HG03045 (cell line): ENCODE results near the gene RNASE3.
A peak's percentile ranks its signal among the peaks of the same experiment; 100 is the strongest.
"Not testable (repeated sequence)": the region's sequence is repeated elsewhere in the genome, so short reads cannot be mapped to it uniquely, and the experiment has no call there.

Experiments used
- ATAC-seq: cut with Tn5 transposase; IDR thresholded peaks from one replicate; pipeline ENCODE4 v1.9.1; 2021; ENCODE audit warnings: mild to moderate bottlenecking, moderate library complexity; ENCODE audit not compliant: unreplicated experiment

Gene RNASE3

DNA sequence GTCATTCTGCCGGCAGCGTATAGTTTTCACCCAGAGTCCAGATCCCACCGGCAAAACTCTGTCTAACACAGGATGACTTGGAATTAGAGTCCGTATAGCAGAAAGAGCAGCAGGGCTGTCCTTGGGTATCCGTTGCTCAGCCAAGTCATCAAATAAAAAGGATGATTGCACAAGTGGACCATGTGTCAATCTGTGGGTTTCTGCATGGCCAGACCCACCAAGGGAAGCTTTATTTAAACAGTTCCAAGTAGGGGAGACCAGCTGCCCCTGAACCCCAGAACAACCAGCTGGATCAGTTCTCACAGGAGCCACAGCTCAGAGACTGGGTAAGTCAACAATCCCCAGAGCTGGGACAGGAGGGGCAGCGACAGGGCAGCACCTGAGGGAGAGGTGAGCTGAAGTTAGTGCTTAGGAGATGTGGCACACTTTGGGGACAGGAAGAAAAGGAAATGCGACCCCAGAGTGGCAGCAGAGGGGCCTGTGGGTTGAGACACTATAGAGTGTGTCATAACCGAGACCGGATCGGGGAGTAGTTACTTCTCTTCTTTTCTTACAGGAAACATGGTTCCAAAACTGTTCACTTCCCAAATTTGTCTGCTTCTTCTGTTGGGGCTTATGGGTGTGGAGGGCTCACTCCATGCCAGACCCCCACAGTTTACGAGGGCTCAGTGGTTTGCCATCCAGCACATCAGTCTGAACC is at the start of gene RNASE3:
RNASE3 (plus strand) TSS at position 260 of the 700 bp plus-strand sequence; CDS start at position 562, 302 bp downstream.
- not testable (repeated sequence) for ATAC-seq

DNA sequence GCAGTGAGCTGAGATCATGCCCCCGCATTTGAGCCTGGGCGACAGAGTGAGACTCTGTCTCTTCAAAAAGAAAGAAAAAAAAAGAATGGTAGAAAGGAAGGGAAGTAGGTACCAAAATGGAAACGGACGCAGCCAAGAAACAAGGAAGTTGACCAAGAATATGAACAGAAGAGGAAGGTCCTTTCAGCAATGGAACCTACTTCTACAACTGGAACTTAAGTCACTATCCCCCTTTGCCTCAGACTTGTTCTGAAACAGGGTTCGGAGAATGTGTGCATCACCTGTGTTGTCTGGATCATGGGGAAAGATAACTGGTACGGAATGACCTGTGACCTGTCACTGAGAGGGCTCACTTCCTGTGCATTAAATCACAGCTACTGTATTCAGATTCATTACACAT is 44.6 kb upstream of the RNASE3 start:
- ATAC-seq, result no peak

GRCh38 chr14:20848316-20848954 is 42.8 kb upstream of the RNASE3 start:
- no peak for ATAC-seq

- no peak for ATAC-seq
Observed at GRCh38 chr14:20848955-20849570, 42.1 kb upstream of the RNASE3 start.

- no peak for ATAC-seq
Observed at GRCh38 chr14:20853042-20853441, 38.1 kb upstream of the RNASE3 start.

DNA sequence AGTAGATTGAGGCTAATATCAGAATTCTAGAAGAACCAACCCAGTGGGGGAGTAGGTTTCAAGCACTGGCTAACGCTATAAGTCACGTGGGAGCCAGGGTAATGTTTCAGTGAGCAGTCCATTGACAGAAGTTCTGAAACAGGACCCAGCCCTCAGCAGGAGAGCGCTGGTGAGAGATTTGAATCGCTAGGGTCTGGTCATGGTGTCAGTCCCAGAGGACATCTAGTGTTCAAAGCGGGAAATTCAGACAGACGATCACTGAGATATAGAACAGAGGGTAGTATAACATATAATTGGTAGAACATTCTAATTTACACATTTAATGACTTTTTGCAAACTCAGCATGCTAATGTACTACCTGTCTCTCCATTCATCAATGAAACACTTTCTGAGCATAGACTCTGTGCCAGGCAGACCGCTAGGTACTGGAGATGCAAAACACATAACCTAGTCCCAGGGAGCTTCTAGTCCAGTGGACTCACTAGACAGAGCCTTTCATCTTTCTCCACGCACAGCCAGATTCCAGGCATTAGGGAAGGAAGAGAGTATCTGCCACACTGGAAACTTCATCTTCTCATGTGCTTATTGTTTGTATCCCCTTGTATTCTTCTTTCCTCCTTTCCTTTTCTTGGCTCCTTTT is 35.4 kb upstream of the RNASE3 start:
- ATAC-seq, result peak; percentile 66

DNA sequence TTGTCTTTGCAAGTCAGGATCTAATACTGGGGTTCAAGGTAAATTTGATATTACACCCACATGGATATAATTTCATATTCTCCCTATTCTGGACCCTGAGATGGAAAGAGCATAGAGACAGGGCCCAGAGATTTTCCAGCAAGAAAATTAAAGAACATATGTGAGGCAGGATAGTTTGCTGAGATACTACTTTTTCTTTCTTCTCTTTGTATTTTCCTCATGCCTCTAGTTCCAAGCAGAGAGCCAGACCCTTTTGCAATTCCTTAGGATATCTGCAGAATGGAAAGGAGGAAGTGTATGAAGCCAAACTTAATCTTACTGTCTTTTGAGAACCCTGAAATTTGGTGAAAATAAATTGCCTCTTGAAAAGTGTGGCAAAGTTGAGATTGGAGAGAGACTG is 34.0 kb upstream of the RNASE3 start:
- no peak for ATAC-seq

GRCh38 chr14:20857630-20858261 is 33.4 kb upstream of the RNASE3 start:
- no peak for ATAC-seq

DNA sequence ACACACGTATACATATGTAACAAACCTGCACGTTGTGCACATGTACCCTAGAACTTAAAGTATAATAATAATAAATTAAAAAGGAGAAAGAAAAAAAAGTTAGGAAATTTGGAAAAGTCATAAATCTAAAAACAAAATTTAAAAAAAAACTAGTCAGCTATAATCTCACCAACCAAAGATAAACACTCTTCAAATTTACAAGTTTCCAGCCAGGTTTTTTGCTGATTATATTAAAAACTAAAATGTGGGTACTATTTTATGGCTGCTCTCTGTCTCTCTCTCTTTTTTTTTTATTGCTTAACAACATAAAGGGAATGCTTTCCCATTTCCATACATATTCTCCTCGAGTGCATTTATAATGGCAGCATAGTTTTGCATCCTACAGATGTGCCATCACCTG is 25.0 kb upstream of the RNASE3 start:
- ATAC-seq, result no peak

DNA sequence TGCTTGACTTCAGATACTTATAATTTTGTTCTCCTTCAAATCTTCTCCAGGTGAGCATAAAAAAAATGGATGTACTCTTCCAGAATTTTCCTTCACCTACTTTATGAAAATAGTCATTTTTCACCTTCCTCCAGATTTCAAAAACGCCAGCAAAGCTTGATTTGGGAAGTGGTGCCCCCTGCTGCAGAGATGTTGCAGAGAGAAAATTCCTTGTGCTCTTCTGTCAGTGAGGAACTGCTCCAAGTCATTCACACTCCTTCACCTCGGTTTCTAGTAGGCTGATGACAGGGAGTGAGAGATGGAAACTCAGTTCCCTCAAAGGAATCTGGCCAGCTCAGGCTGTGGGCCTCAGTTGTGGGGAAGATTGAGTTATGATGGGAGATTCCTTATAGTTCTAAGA is 24.2 kb upstream of the RNASE3 start:
- ATAC-seq, result no peak

DNA sequence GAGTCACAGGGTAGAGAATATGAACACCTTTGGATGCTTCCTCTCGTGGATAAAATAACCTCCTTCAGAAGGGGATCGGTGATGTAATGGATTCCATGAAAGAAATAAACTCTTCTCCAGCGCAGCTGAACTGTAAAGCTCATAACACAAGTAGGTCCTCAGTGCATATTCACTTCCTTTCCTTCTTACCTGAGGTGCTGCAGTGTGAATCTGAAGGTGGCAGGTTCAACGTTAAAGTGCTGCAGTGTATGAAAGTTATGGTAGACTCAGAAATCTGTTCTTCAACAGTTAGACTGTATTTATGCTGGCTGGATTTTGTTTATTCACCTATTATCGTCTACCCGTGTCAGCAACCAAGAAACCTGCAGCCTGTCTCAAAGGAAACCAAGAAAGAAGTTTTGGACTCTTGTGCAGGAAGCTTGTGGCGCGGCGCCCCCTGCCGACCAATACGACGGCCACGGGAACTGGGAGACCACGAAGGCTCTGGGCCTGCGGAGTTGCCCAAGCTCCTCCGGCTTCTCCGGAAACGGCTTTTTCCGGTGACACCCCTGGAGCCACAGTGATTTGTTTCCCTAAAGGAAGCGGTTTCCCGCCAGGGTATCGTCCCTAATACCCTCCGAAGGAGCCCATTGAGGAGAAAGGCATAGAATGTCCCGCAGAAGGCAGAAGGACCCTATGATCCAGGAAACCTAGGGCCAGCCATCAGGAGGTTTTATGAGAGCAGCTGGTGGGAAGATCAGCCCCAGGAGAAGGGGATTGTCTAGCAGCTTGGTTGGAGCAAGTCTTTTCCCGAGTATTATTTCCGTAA is 17.6 kb upstream of the RNASE3 start:
- ATAC-seq, result no peak

DNA sequence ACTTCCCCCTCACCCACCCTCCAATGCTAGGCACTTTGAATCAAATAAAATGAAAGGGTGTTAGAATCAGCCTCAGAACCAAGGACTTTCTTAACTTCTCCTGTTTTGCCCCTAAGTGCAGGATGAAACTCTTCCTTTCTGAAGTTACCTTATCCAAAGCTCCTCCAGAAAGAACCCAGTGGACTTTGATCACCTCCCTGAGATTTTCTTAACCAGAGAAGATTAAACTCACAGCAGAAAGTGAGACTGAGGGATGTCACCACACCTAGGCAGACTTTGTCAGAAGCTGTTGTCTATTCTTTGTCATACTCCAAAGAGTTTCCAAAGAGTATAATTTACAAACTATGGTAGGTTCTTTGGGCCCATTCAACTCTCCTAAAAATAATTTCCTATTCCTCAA is 14.2 kb upstream of the RNASE3 start:
- ATAC-seq, result no peak

GRCh38 chr14:20878695-20879094 is 12.5 kb upstream of the RNASE3 start:
- ATAC-seq, result no peak

- not testable (repeated sequence) for ATAC-seq
Observed at GRCh38 chr14:20881229-20881628, 10.0 kb upstream of the RNASE3 start.

DNA sequence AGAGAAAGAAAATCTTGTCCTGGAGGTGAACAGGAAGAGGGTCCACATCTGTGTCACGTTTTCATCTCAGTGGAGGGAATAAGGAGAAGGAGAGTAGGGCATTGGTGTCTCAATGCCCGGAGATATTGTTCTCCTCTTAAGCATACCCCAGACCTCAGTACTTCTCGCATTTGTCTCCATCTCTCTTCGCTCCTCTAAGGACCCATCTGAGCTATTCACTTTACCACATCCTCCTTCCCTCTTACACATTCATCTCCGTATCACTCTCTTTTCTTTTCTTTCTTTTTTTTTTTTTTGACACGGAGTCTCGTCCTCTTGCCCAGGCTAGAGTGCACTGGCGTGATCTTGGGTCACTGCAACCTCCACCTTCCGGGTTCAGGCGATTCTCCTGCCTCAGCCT is 8.4 kb upstream of the RNASE3 start:
- not testable (repeated sequence) for ATAC-seq

- ATAC-seq, result not testable (repeated sequence)
Observed at GRCh38 chr14:20888411-20888810, 2.8 kb upstream of the RNASE3 start.

- not testable (repeated sequence) for ATAC-seq
Observed at GRCh38 chr14:20895322-20895721, 4.1 kb downstream of the RNASE3 start.

- no peak for ATAC-seq
Observed at GRCh38 chr14:20904393-20905029, 13.3 kb downstream of the RNASE3 start.

- no peak for ATAC-seq
Observed at GRCh38 chr14:20905676-20906075, 14.5 kb downstream of the RNASE3 start.

DNA sequence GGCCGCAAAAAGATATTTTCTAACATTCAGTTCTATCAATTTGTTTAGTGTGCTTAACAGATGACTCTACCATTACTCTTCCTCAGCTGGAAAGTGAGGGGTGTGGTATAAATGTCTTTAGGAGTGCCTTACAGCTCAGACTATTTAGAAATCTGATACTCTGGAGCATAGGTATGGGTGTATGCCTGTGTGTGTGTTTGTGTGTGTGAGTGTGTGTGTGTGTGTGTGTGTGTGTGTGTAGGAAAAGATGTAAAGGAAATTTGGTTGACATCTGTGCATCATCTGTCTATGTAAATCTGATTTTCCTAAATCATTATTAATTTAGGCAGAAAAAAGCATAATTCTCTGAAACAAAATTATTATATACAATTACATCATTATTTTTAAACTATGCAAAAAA is 16.0 kb downstream of the RNASE3 start:
- ATAC-seq, result no peak
